GM10248 (cell line): ENCODE measurements around the gene RFTN1.

Experiments
- CTCF ChIA-PET: fragments of 300-600 bp; sonication (Branson Sonifier 250); formaldehyde crosslinking; extraction: SDS; loops from one replicate; lab custom pipeline; 2021; ENCODE audit warnings: antibody characterized with exemption; lab: Yijun Ruan, JAX
- POLR2A ChIA-PET: fragments of 350-650 bp; sonication (Branson Sonifier 250); formaldehyde crosslinking; extraction: SDS; loops from one replicate; lab custom pipeline; 2020; ENCODE audit warnings: antibody characterized with exemption; lab: Yijun Ruan, JAX
- DNase-seq: peaks from one replicate; pipeline ENCODE4 v3.0.0; 2012; ENCODE audit errors: extremely low spot score
- CTCF ChIP-seq: IDR thresholded peaks from 2 replicates; pipeline ENCODE4 v1.5.1; 2012; ENCODE audit warnings: mild to moderate bottlenecking, low read depth; ENCODE audit errors: extremely low read depth, missing control alignments, control extremely low read depth

RFTN1 gene

DNA sequence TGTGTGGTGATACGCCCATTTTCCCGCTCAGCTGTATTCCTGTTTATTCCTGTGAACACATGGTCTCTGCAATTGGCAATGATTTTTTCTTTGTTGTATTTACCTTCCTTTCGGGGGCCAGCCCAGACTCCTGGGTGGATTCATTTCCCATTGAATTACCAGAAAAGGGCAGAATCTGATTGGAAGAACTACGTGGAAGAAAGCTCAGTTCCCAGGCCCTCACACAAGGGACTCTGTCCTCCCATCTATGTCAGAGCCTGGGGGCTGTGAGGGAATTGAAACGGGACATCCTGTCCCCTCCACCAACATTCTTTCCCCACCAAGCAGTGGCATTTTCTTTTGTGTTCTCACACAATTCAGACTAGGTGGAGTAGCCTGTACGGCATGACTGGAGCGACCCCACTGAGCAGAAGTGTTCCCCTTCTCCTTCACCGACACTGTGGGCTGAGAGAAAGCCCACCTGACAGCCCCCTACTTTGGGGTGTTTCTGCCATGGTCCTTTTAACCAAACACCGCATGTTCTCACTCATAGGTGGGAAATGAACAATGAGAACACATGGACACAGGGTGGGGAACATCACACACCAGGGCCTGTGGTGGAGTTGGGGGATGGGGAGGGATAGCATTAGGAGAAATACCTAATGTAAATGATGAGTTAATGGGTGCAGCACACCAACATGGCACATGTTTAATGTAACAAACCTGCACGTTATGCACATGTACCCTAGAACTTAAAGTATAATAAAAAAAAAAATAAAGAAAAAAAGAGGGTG, 32.1 kb upstream of the RFTN1 start:
- no peak for TF ChIP-seq CTCF
- no peak for DNase-seq
- ChIA-PET POLR2A (no interaction called here), CTCF (interaction anchor here (1.1 to 1.8 kb wide), 5 partner anchors 9 to 255 kb away, joined by 3 to 9 read pairs (median 6); no protein-coding TSS in a partner anchor)

- ChIA-PET CTCF (interaction anchor here (0.8 to 1.4 kb wide), 4 partner anchors 9 to 30 kb away, joined by 3 read pairs; partner anchors contain the start of gene RFTN1), POLR2A (no interaction called here)
- no peak for TF ChIP-seq CTCF
- DNase-seq = no peak
Measured at GRCh38 chr3:16543242-16543864, 29.9 kb upstream of the RFTN1 start.

- TF ChIP-seq CTCF = no peak
- ChIA-PET POLR2A (no interaction called here), CTCF (interaction anchor here (0.8 to 5.0 kb wide), 6 partner anchors 9 to 249 kb away, joined by 3 to 40 read pairs (median 6); no protein-coding TSS in a partner anchor)
- DNase-seq = no peak
Measured at GRCh38 chr3:16538507-16538906, 25.0 kb upstream of the RFTN1 start.

- DNase-seq = no peak
- CTCF ChIA-PET = interaction anchor here (0.8 to 5.0 kb wide), 9 partner anchors 8 to 293 kb away, joined by 3 to 40 read pairs (median 4); no protein-coding TSS in a partner anchor
- POLR2A ChIA-PET = no interaction called here
- no peak for TF ChIP-seq CTCF
Measured at GRCh38 chr3:16536996-16537395, 23.5 kb upstream of the RFTN1 start.

- CTCF ChIA-PET = interaction anchor here (0.9 to 5.0 kb wide), 10 partner anchors 9 to 288 kb away, joined by 3 to 40 read pairs (median 4); no protein-coding TSS in a partner anchor
- POLR2A ChIA-PET = no interaction called here
- TF ChIP-seq CTCF = no peak
- no peak for DNase-seq
Measured at GRCh38 chr3:16536344-16536663, 22.8 kb upstream of the RFTN1 start.

DNA sequence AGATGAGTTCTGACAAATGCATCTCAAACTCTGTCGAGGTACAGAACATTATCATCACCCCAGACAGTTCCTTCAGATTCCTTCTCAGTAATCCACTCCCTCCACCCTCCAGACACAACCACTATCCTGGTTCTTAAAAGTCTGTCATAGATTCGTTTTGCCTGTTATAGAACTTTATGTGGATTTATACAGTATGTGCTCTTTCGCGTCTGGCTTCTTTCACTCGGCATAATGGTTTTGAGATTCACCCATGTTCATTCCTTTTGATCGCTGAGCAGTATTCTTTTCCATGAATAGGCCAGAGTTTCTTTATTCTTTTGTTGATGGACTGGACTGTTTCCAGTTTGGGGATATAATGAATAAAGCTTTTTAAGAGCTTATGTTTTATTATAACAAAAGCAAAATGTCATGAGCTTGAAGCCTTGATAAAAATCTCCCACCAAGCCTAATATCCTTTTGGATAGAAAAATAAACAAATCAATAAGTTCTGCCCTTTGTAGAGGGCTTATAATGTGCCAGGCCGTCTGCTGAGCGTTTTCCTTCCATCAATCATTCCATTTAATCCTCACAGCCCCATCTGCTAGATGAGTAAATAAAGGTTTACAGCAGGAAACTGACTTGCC, 21.3 kb upstream of the RFTN1 start:
- ChIA-PET POLR2A (no interaction called here), CTCF (interaction anchor here (2.2 to 5.0 kb wide), 2 partner anchors 10 to 244 kb away, joined by 7 to 40 read pairs; no protein-coding TSS in a partner anchor)
- no peak for DNase-seq
- TF ChIP-seq CTCF = no peak
